B cell (primary cell): ENCODE measurements around the gene IL4R. TPM values are rescaled to one million over a fixed set of nuclear protein-coding genes. Genes with fewer than 3 reads are reported as not detected.

Experiments
- ATAC-seq: fragments of 200-7000 bp; cut with Tn5 transposase; one replicate; pipeline ENCODE4 v1.10.0; 2021; ENCODE audit warnings: low read depth, mild to moderate bottlenecking, moderate number of reproducible peaks, moderate library complexity
- CTCF ChIA-PET: fragments of 350-600 bp; sonication (Branson Sonifier 250); formaldehyde crosslinking; loops from one replicate; lab custom pipeline; 2021; ENCODE audit warnings: antibody characterized with exemption, inconsistent platforms; lab: Charles Lee
- POLR2A ChIA-PET: fragments of 350-600 bp; sonication (Branson Sonifier 250); formaldehyde crosslinking; loops from one replicate; lab custom pipeline; 2021; ENCODE audit warnings: antibody characterized with exemption; lab: Charles Lee
- DNase-seq: peaks from one replicate; pipeline ENCODE4 v3.0.0; 2013
- H2AFZ ChIP-seq: 2 replicates; pipeline ENCODE4 v1.6.1; 2012; ENCODE audit warnings: mild to moderate bottlenecking, low read depth, low read length; ENCODE audit not compliant: insufficient read depth, poor library complexity, severe bottlenecking
- H3K27ac ChIP-seq, 2 donors: 1 replicate in 1 of 2; 2 replicates in 1 of 2; pipeline ENCODE4 v1.5.1; 2012 to 2013; ENCODE audit warnings: low read length in 2 of 2, mild to moderate bottlenecking in 2 of 2, moderate library complexity in 1 of 2
- H3K27me3 ChIP-seq, 4 experiments: fragments of 200-600 bp in 1 of 4; sonication (generic) in 1 of 4; replicated peaks in 1 of 4; 1 replicate in 2 of 4; 2 replicates in 2 of 4; pipeline versions ENCODE4 v1.6.1 to v1.7.0; 2013 to 2016; ENCODE audit warnings: low read length in 3 of 4, mild to moderate bottlenecking in 2 of 4, mixed read lengths in 1 of 4, moderate library complexity in 1 of 4; ENCODE audit not compliant: insufficient read depth in 4 of 4, control insufficient read depth in 3 of 4; ENCODE audit errors: control extremely low read depth in 1 of 4
- H3K36me3 ChIP-seq, 2 experiments: replicated peaks in 1 of 2; 1 replicate in 1 of 2; 2 replicates in 1 of 2; pipeline versions ENCODE4 v1.6.1 to v1.7.1; 2013; ENCODE audit warnings: low read length in 1 of 2; ENCODE audit not compliant: insufficient read depth in 2 of 2, control insufficient read depth in 1 of 2; ENCODE audit errors: control extremely low read depth in 1 of 2, extremely low read depth in 1 of 2
- H3K4me1 ChIP-seq, 2 donors: fragments of 200-600 bp in 1 of 2; sonication (generic) in 1 of 2; 1 replicate in 1 of 2; 2 replicates in 1 of 2; pipeline versions ENCODE4 v1.5.1 to v1.6.1; 2013 to 2017; ENCODE audit warnings: low read length in 2 of 2; ENCODE audit not compliant: control insufficient read depth in 2 of 2, insufficient read depth in 2 of 2
- H3K4me2 ChIP-seq: replicated peaks from 2 replicates; pipeline ENCODE3; 2012; ENCODE audit warnings: mild to moderate bottlenecking, low read depth, low read length; ENCODE audit not compliant: poor library complexity, severe bottlenecking
- H3K4me3 ChIP-seq, 5 experiments: fragments of 200-600 bp in 1 of 5; sonication (generic) in 1 of 5; 1 replicate in 3 of 5; 2 replicates in 2 of 5; pipeline versions ENCODE4 v1.5.1 to v1.7.0; 2011 to 2016; ENCODE audit warnings: low read length in 4 of 5, mild to moderate bottlenecking in 4 of 5, low read depth in 2 of 5, control low read depth in 1 of 5, moderate library complexity in 1 of 5; ENCODE audit not compliant: insufficient read depth in 1 of 5; ENCODE audit errors: control extremely low read depth in 1 of 5, extremely low read depth in 1 of 5
- H3K79me2 ChIP-seq: fragments of 200-600 bp; sonication (generic); one replicate; pipeline ENCODE4 v1.6.0; 2016; ENCODE audit warnings: low read length; ENCODE audit not compliant: control insufficient read depth, insufficient read depth
- H3K9ac ChIP-seq: fragments of 200-600 bp; sonication (generic); 2 replicates; pipeline ENCODE4 v1.6.1; 2017; ENCODE audit warnings: mild to moderate bottlenecking, low read length, moderate library complexity
- H3K9me3 ChIP-seq, 3 donors: one replicate each; pipeline versions ENCODE4 v1.6.1 to v1.7.1; 2013; ENCODE audit warnings: low read length in 2 of 3; ENCODE audit not compliant: control insufficient read depth in 2 of 3, insufficient read depth in 1 of 3; ENCODE audit errors: control extremely low read depth in 1 of 3
- H4K20me1 ChIP-seq: 2 replicates; pipeline ENCODE4 v1.6.0; 2012; ENCODE audit warnings: mild to moderate bottlenecking, low read length; ENCODE audit not compliant: insufficient read depth, control insufficient read depth, poor library complexity, severe bottlenecking
- H3K27ac Mint-ChIP-seq: one replicate; pipeline ENCODE4 v1.8.0; 2021; ENCODE audit warnings: mixed read lengths
- H3K27me3 Mint-ChIP-seq: one replicate; pipeline ENCODE4 v1.8.0; 2021; ENCODE audit warnings: mixed read lengths
- H3K4me1 Mint-ChIP-seq: one replicate; pipeline ENCODE4 v1.8.0; 2021; ENCODE audit warnings: mixed read lengths
- H3K4me3 Mint-ChIP-seq: one replicate; pipeline ENCODE4 v1.8.0; 2021; ENCODE audit warnings: mixed read lengths
- H3K9me3 Mint-ChIP-seq: one replicate; pipeline ENCODE4 v1.8.0; 2022; ENCODE audit warnings: mixed read lengths; ENCODE audit not compliant: insufficient read depth
- CTCF ChIP-seq: fragments of 200-600 bp; IDR thresholded peaks from one replicate; pipeline ENCODE4 v1.8.0; 2022; ENCODE audit warnings: antibody characterized with exemption, mild to moderate bottlenecking
- EZH2 ChIP-seq: IDR thresholded peaks from 2 replicates; pipeline ENCODE4 v1.6.1; 2012; ENCODE audit warnings: borderline replicate concordance, low read depth, mild to moderate bottlenecking, moderate library complexity, low read length; ENCODE audit not compliant: insufficient read depth, poor library complexity, severe bottlenecking
- WGBS: methylation state at CpG from one replicate; pipeline ENCODE4 v1.1.5; 2013; ENCODE audit warnings: missing lambda C conversion rate; ENCODE audit not compliant: insufficient coverage; 5-methylcytosine and 5-hydroxymethylcytosine counted together
- intact Hi-C: fragments of 100-400 bp; cut with micrococcal nuclease; formaldehyde crosslinking; loops from one replicate; pipeline ENCODE4 v1.10.0; 2022
- polyA plus RNA-seq: library from polyadenylated mRNA; depleted of rRNA; stranded (reverse); fragments of >200 nt; gene quantifications from 2 replicates; pipeline ENCODE4 v1.2.3, GENCODE V29; 2012
- total RNA-seq, 2 donors: library from RNA; stranded (reverse); fragments of 120-200 nt in 1 of 2; gene quantifications; 1 replicate in 1 of 2; 2 replicates in 1 of 2; pipeline versions ENCODE4 v1.2.3 to v1.2.4, GENCODE V29; 2013 to 2022

The IL4R gene
- total and polyA plus RNA-seq, 2 donors (not counting 1 experiment from before 2014, with no cell fraction given): 311 to 966 TPM

GRCh38 chr16:27322858-27323780 is 9.3 kb downstream of the IL4R start:
- H3K27me3 Mint-ChIP-seq: no peaks in the 10 kb centered on the region
- Histone ChIP-seq H3K4me3 (peak overlapping the region in 1 of 5 experiments; percentile 3), H2AFZ (no peak overlapping the region), H3K27me3 (no peaks in the 10 kb centered on the region), H3K79me2 (peaks cover 99% of the 10 kb centered on the region), H3K4me2 (peak overlapping the region; percentile 44), H3K27ac (peak overlapping the region; percentile 31 to 64), H4K20me1 (peaks cover 99% of the 10 kb centered on the region), H3K9ac (peak overlapping the region; percentile 30), H3K4me1 (peaks cover 86 to 93% of the 10 kb centered on the region in 2 donors), H3K9me3 (peaks cover 0 to 8% (median 0%) of the 10 kb centered on the region in 3 donors), H3K36me3 (peaks cover 0 to 73% of the 10 kb centered on the region in 2 experiments)
- no peak for TF ChIP-seq CTCF
- TF ChIP-seq EZH2: no peak
- no peak for ATAC-seq
- peak overlapping the region; percentile 37 for H3K4me3 Mint-ChIP-seq
- no peaks in the 10 kb centered on the region for H3K9me3 Mint-ChIP-seq
- POLR2A ChIA-PET: interaction anchor here (0.6 kb wide), 1 partner anchor 54 kb away, joined by 5 read pairs; the partner anchor contains the start of gene NSMCE1
- WGBS: 98% methylated on average over 4 of the region's 9 CpGs
- intact Hi-C loops: no loop called here
- H3K4me1 Mint-ChIP-seq: peaks cover 86% of the 10 kb centered on the region
- CTCF ChIA-PET: interaction anchor here (0.6 to 13.3 kb wide), 4 partner anchors 19 to 88 kb away, joined by 3 to 172 read pairs (median 3); no protein-coding TSS in a partner anchor
- H3K27ac Mint-ChIP-seq: peak overlapping the region; percentile 34
- no peak for DNase-seq
